ENCODE measurements around the gene GALK1. TPM values are rescaled to one million over a fixed set of nuclear protein-coding genes. Genes with fewer than 3 reads are reported as not detected.
"Not testable (repeated sequence)": the region's sequence is repeated elsewhere in the genome, so short reads cannot be mapped to it uniquely, and the experiment has no call there.

Gene GALK1
- total RNA-seq, 1 donor from 2014 or later, result 23.3 TPM

- intact Hi-C loops (cut with DNase I), result no loop called here
- DNase-seq, result peak; percentile 93
- peak; percentile 93 for ATAC-seq (ENCODE audit: poor library complexity)
Measured at GRCh38 chr17:75785016-75785890, 20.3 kb upstream of the GALK1 start.

GRCh38 chr17:75784473-75785015 lies 19.6 kb upstream of the GALK1 start, which contains the start of gene UNK:
TSS of gene UNK (plus strand) at chr17:75784806. CDS start at chr17:75784881, 75 bp downstream.
- DNase-seq (peak; percentile 97), ATAC-seq (ENCODE audit: poor library complexity) (peak; percentile 93)
- intact Hi-C loops (cut with DNase I), result loop anchor here (5.0 kb wide), 1 partner anchor 193 kb away; the partner anchor contains the start of genes ACOX1 and TEN1

- ATAC-seq (ENCODE audit: poor library complexity), result peak; percentile 0
- intact Hi-C loops (cut with DNase I), result loop anchor here (5.0 kb wide), 1 partner anchor 193 kb away; the partner anchor contains the start of genes ACOX1 and TEN1
- peak; percentile 51 for DNase-seq
Measured at GRCh38 chr17:75783803-75784472, 18.9 kb upstream of the GALK1 start.

- intact Hi-C loops (cut with DNase I), result loop anchor here (5.0 kb wide), 1 partner anchor 194 kb away; the partner anchor contains the start of genes ACOX1 and TEN1
- ATAC-seq (ENCODE audit: poor library complexity), result no peak
Measured at GRCh38 chr17:75783069-75783783, 18.2 kb upstream of the GALK1 start.

GRCh38 chr17:75779987-75780889 lies 15.2 kb upstream of the GALK1 start:
- ATAC-seq (ENCODE audit: poor library complexity) (no peak), DNase-seq (no peak)
- intact Hi-C loops (cut with DNase I), result loop anchor here (5.0 to 10.0 kb wide), 2 partner anchors 115 to 197 kb away; partner anchors contain the start of genes ACOX1, TEN1 and TRIM65

More at GRCh38 chr17:75783069-75783783, 18.2 kb upstream of the GALK1 start:
- no peak for DNase-seq

GRCh38 chr17:75779250-75779986 lies 14.4 kb upstream of the GALK1 start:
- peak; percentile 97 for DNase-seq
- peak; percentile 78 for ATAC-seq (ENCODE audit: poor library complexity)
- intact Hi-C loops (cut with DNase I), result loop anchor here (10.0 kb wide), 1 partner anchor 115 kb away; the partner anchor contains the start of gene TRIM65

- DNase-seq (no peak), ATAC-seq (ENCODE audit: poor library complexity) (peak; percentile 0)
- intact Hi-C loops (cut with DNase I), result loop anchor here (10.0 kb wide), 1 partner anchor 116 kb away; the partner anchor contains the start of gene TRIM65
Measured at GRCh38 chr17:75778861-75779249, 13.9 kb upstream of the GALK1 start.

GRCh38 chr17:75778066-75778860 lies 13.3 kb upstream of the GALK1 start:
- ATAC-seq (ENCODE audit: poor library complexity); DNase-seq: not testable (repeated sequence)
- intact Hi-C loops (cut with DNase I), result loop anchor here (10.0 kb wide), 1 partner anchor 117 kb away; the partner anchor contains the start of gene TRIM65

- no peak for ATAC-seq (ENCODE audit: poor library complexity)
- DNase-seq, result no peak
- intact Hi-C loops (cut with DNase I), result loop anchor here (10.0 kb wide), 1 partner anchor 117 kb away; the partner anchor contains the start of gene TRIM65
Measured at GRCh38 chr17:75777296-75777922, 12.4 kb upstream of the GALK1 start.

- DNase-seq (no peak), ATAC-seq (ENCODE audit: poor library complexity) (peak; percentile 0)
- intact Hi-C loops (cut with DNase I), result loop anchor here (10.0 kb wide), 1 partner anchor 118 kb away; the partner anchor contains the start of gene TRIM65
Measured at GRCh38 chr17:75776386-75777295, 11.6 kb upstream of the GALK1 start.

GRCh38 chr17:75774991-75775668 lies 10.1 kb upstream of the GALK1 start:
- intact Hi-C loops (cut with DNase I), result loop anchor here (5.0 to 10.0 kb wide), 2 partner anchors 52 to 120 kb away; partner anchors contain the start of gene TRIM65
- no peak for DNase-seq
- ATAC-seq (ENCODE audit: poor library complexity), result no peak

GRCh38 chr17:75774471-75774990 lies 9.5 kb upstream of the GALK1 start:
- ATAC-seq (ENCODE audit: poor library complexity) (no peak), DNase-seq (no peak)
- intact Hi-C loops (cut with DNase I), result loop anchor here (5.0 to 10.0 kb wide), 2 partner anchors 53 to 120 kb away; partner anchors contain the start of gene TRIM65

- ATAC-seq (ENCODE audit: poor library complexity) (no peak), DNase-seq (no peak)
- intact Hi-C loops (cut with DNase I), result loop anchor here (5.0 to 10.0 kb wide), 2 partner anchors 53 to 121 kb away; partner anchors contain the start of gene TRIM65
Measured at GRCh38 chr17:75773808-75774470, 8.9 kb upstream of the GALK1 start.
